GM23338 (cell line): ENCODE measurements around the gene PLA2G12A. TPM values are rescaled to one million over a fixed set of nuclear protein-coding genes. Genes with fewer than 3 reads are reported as not detected.

ENCODE experiments used
- ATAC-seq: fragments of 200-7000 bp; cut with Tn5 transposase; 3 replicates; pipeline ENCODE4 v1.9.1; 2020
- DNase-seq: peaks from one replicate; pipeline ENCODE4 v3.0.0-alpha.2; 2015; ENCODE audit warnings: low spot score
- H2AFZ ChIP-seq: fragments of 200-600 bp; sonication (generic); 2 replicates; pipeline ENCODE4 v1.8.0; 2016; ENCODE audit warnings: antibody characterized with exemption, mild to moderate bottlenecking, moderate library complexity
- H3F3A ChIP-seq: fragments of 200-600 bp; sonication (generic); replicated peaks from 2 replicates; pipeline ENCODE4 v1.8.0; 2017; ENCODE audit warnings: antibody characterized with exemption, mixed run types, low read depth
- H3K27ac ChIP-seq: fragments of 200-600 bp; sonication (generic); 2 replicates; pipeline ENCODE4 v1.6.1; 2016; ENCODE audit warnings: low read depth
- H3K27me3 ChIP-seq: fragments of 200-600 bp; sonication (generic); 2 replicates; pipeline ENCODE4 v1.8.0; 2016; ENCODE audit warnings: mild to moderate bottlenecking, mixed run types, moderate library complexity; ENCODE audit not compliant: insufficient read depth
- H3K36me3 ChIP-seq: fragments of 200-600 bp; sonication (generic); 2 replicates; pipeline ENCODE4 v1.8.0; 2016; ENCODE audit warnings: mild to moderate bottlenecking; ENCODE audit not compliant: insufficient read depth
- H3K4me1 ChIP-seq: fragments of 200-600 bp; sonication (generic); 2 replicates; pipeline ENCODE4 v1.8.0; 2016; ENCODE audit warnings: mild to moderate bottlenecking, moderate library complexity; ENCODE audit not compliant: insufficient read depth
- H3K4me2 ChIP-seq: fragments of 200-600 bp; sonication (generic); 2 replicates; pipeline ENCODE4 v1.7.1; 2017; ENCODE audit warnings: mixed run types
- H3K4me3 ChIP-seq: fragments of 200-600 bp; sonication (generic); 2 replicates; pipeline ENCODE4 v1.6.1; 2016; ENCODE audit warnings: mixed run types
- H3K79me2 ChIP-seq: fragments of 200-600 bp; sonication (generic); replicated peaks from 2 replicates; pipeline ENCODE4 v1.8.0; 2017; ENCODE audit warnings: mild to moderate bottlenecking; ENCODE audit not compliant: insufficient read depth
- H3K9me2 ChIP-seq: fragments of 200-600 bp; sonication (generic); 2 replicates; pipeline ENCODE4 v1.8.0; 2017; ENCODE audit not compliant: insufficient read depth
- H4K20me1 ChIP-seq: fragments of 200-600 bp; sonication (generic); replicated peaks from 2 replicates; pipeline ENCODE4 v1.8.0; 2017; ENCODE audit warnings: mild to moderate bottlenecking; ENCODE audit not compliant: insufficient read depth
- H3K27ac Mint-ChIP-seq: 2 replicates; pipeline ENCODE4 v1.8.0; 2020; ENCODE audit warnings: inconsistent platforms, mild to moderate bottlenecking, moderate library complexity, mixed read lengths
- H3K27me3 Mint-ChIP-seq: 3 replicates; pipeline ENCODE4 v1.8.0; 2022; ENCODE audit warnings: low read depth, mild to moderate bottlenecking, moderate library complexity, mixed read lengths, inconsistent platforms; ENCODE audit not compliant: insufficient read depth, poor library complexity
- H3K36me3 Mint-ChIP-seq: 3 replicates; pipeline ENCODE4 v1.8.0; 2021; ENCODE audit warnings: low read depth, mild to moderate bottlenecking, inconsistent platforms, moderate library complexity, mixed read lengths
- H3K4me1 Mint-ChIP-seq: 3 replicates; pipeline ENCODE4 v1.8.0; 2020; ENCODE audit warnings: mild to moderate bottlenecking, inconsistent platforms, mixed read lengths
- H3K4me3 Mint-ChIP-seq: 3 replicates; pipeline ENCODE4 v1.8.0; 2021; ENCODE audit warnings: moderate library complexity, mild to moderate bottlenecking, inconsistent platforms, mixed read lengths
- H3K9me3 Mint-ChIP-seq: 3 replicates; pipeline ENCODE4 v1.8.0; 2020; ENCODE audit warnings: moderate library complexity, mild to moderate bottlenecking, inconsistent platforms, mixed read lengths
- CREB1 ChIP-seq: fragments of 250-450 bp; sonication (Bioruptor Pico); IDR thresholded peaks from 2 replicates; pipeline ENCODE4 v1.5.0; 2020; ENCODE audit warnings: low read depth, mild to moderate bottlenecking, moderate library complexity
- ETS1 ChIP-seq: IDR thresholded peaks from 2 replicates; pipeline ENCODE4 v1.6.1; 2016; ENCODE audit warnings: antibody characterized with exemption
- EZH2 ChIP-seq: fragments of 200-600 bp; sonication (generic); IDR thresholded peaks from one replicate; pipeline ENCODE4 v1.8.0; 2017; ENCODE audit warnings: antibody characterized with exemption, mild to moderate bottlenecking, low read depth; ENCODE audit not compliant: unreplicated experiment
- EZH2phosphoT487 ChIP-seq: fragments of 200-600 bp; sonication (generic); IDR thresholded peaks from one replicate; pipeline ENCODE4 v1.8.1; 2018; ENCODE audit warnings: antibody characterized with exemption; ENCODE audit not compliant: unreplicated experiment
- JUNB ChIP-seq: IDR thresholded peaks from one replicate; pipeline ENCODE4 v1.6.1; 2016; ENCODE audit warnings: antibody characterized with exemption; ENCODE audit not compliant: unreplicated experiment
- NANOG ChIP-seq: IDR thresholded peaks from 2 replicates; pipeline ENCODE4 v1.6.1; 2016; ENCODE audit warnings: antibody characterized with exemption, borderline replicate concordance
- POLR2AphosphoS5 ChIP-seq: IDR thresholded peaks from 2 replicates; pipeline ENCODE4 v1.6.1; 2016; ENCODE audit warnings: antibody characterized with exemption, low read depth
- REST ChIP-seq: IDR thresholded peaks from one replicate; pipeline ENCODE4 v1.6.1; 2018; ENCODE audit warnings: antibody characterized with exemption; ENCODE audit not compliant: unreplicated experiment
- STAT1 ChIP-seq: IDR thresholded peaks from one replicate; pipeline ENCODE4 v1.6.1; 2016; ENCODE audit warnings: antibody characterized with exemption; ENCODE audit not compliant: unreplicated experiment
- ZNF331 ChIP-seq: fragments of 250-450 bp; sonication (Bioruptor Pico); IDR thresholded peaks from 2 replicates; pipeline ENCODE4 v1.5.0; 2020; ENCODE audit warnings: low read depth, mild to moderate bottlenecking, moderate library complexity
- ZNF462 ChIP-seq: fragments of 250-450 bp; sonication (Bioruptor Pico); IDR thresholded peaks from 2 replicates; pipeline ENCODE4 v1.5.0; 2020; ENCODE audit warnings: mild to moderate bottlenecking, moderate library complexity
- polyA plus RNA-seq: library from polyadenylated mRNA; unstranded; fragments of >200 nt; fragmentation: Nextera tagmentation; extraction: Ambion mirVana; gene quantifications from 2 replicates; pipeline ENCODE4 v1.2.1, GENCODE V29; 2016
- total RNA-seq: library from RNA; depleted of rRNA; stranded (reverse); fragments of >200 nt; shearing (Covaris generic); gene quantifications from 2 replicates; pipeline ENCODE4 v1.2.3, GENCODE V29; 2014

Gene PLA2G12A
- total and polyA plus RNA-seq, 2 experiments from 2014 or later = 30.8 to 70.7 TPM

- peaks cover 9% of the 10 kb centered on the region for H3K27me3 Mint-ChIP-seq
- TF ChIP-seq STAT1 (no peak), ZNF331 (CRISPR knock-in tag) (no peak), EZH2 (no peak), EZH2phosphoT487 (no peak), REST (no peak), CREB1 (CRISPR knock-in tag) (no peak), NANOG (no peak), ETS1 (no peak), POLR2AphosphoS5 (no peak), JUNB (no peak)
- no peak for ATAC-seq
- Histone ChIP-seq H3K27me3 (no peaks in the 10 kb centered on the region), H3K36me3 (no peaks in the 10 kb centered on the region), H3K4me1 (peaks cover 8% of the 10 kb centered on the region), H3F3A (no peaks in the 10 kb centered on the region), H4K20me1 (0 out of 2 replicates have a peak, but pooled peaks cover 3% of the 10 kb centered on the region), H3K4me2 (peak overlapping the region; percentile 78), H3K27ac (no peak overlapping the region), H3K79me2 (peaks cover 61% of the 10 kb centered on the region), H2AFZ (no peak overlapping the region), H3K9me2 (no peaks in the 10 kb centered on the region), H3K4me3 (peak overlapping the region; percentile 68)
- H3K4me3 Mint-ChIP-seq = peak overlapping the region; percentile 95
- peaks cover 4% of the 10 kb centered on the region for H3K36me3 Mint-ChIP-seq
- H3K4me1 Mint-ChIP-seq = peaks cover 11% of the 10 kb centered on the region
- peak overlapping the region; percentile 31; the same call in 1 of the 2 replicates for H3K27ac Mint-ChIP-seq
- DNase-seq = no peak
- H3K9me3 Mint-ChIP-seq = no peaks in the 10 kb centered on the region
Measured at GRCh38 chr4:109728385-109728784, 1.5 kb downstream of the PLA2G12A start.

GRCh38 chr4:109723110-109723509, 6.8 kb downstream of the PLA2G12A start:
- Mint-ChIP-seq H3K4me3 (no peak overlapping the region), H3K9me3 (no peaks in the 10 kb centered on the region), H3K36me3 (peaks cover 6% of the 10 kb centered on the region), H3K27ac (no peak overlapping the region), H3K4me1 (peaks cover 10% of the 10 kb centered on the region), H3K27me3 (no peaks in the 10 kb centered on the region)
- Histone ChIP-seq H3K27ac (no peak overlapping the region), H2AFZ (no peak overlapping the region), H3K9me2 (no peaks in the 10 kb centered on the region), H3K4me3 (no peak overlapping the region), H3K4me1 (peaks cover 4% of the 10 kb centered on the region), H4K20me1 (peaks cover 9% of the 10 kb centered on the region; the same call in 1 of the 2 replicates), H3K79me2 (peaks cover 91% of the 10 kb centered on the region), H3K36me3 (no peaks in the 10 kb centered on the region), H3K27me3 (no peaks in the 10 kb centered on the region), H3F3A (no peaks in the 10 kb centered on the region), H3K4me2 (no peak overlapping the region)
- no peak for DNase-seq
- ATAC-seq = no peak
- no peak for TF ChIP-seq ZNF462
